ENCODE measurements around the gene RALY.
A peak's percentile ranks its signal among the peaks of the same experiment; 100 is the strongest.

The RALY gene

DNA sequence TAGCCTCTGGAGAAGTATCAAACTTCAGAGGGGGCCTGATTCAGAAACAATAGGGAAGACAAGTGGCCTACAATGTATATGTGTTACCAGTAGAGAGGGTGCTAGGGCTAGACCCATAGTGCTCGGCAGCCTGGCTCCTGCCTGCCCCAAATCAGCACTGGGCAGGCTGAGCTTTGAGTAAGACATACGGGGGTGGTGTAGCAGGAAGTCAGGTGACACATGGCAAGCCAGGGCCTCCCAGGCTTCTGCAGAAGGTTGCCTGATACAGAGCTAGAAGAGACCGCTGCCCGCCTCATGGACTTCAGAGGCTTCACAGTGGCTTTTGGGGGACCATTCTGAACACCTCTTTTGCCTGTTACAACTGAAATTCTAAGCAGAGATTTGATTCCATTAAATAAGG, 43.4 kb downstream of the RALY start:
- no peaks in the 10 kb centered on the region for H3K9me3 Mint-ChIP-seq
- H3K27me3 Mint-ChIP-seq = no peaks in the 10 kb centered on the region
- intact Hi-C loops (cut with micrococcal nuclease) = no loop called here
- no peak overlapping the region for H3K27ac Mint-ChIP-seq
- peaks cover 45% of the 10 kb centered on the region for H3K4me1 Mint-ChIP-seq (ENCODE audit: low read depth)
- H3K36me3 Mint-ChIP-seq (ENCODE audit: low read depth) = peaks cover 74% of the 10 kb centered on the region
- no peak overlapping the region for H3K4me3 Mint-ChIP-seq

DNA sequence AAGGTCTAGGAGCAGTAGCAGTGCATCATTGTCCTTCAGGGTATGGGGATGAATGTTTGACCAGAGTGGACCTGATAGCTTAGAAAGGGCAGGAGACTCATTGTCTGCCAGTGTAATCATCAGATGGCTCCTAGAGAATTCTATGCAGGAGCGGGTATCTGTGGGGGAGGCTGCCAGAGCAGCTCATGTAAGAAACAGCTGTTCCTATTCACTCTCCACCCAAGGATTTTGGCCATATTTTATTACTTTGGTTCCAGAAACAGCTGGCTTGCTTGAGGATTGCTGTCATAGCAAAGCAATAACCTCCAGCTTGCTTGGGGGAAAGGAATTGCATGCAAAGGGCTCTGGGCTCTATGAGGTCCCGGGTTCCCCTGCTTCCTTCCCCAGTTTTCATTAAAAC, 44.1 kb downstream of the RALY start:
- H3K9me3 Mint-ChIP-seq = no peaks in the 10 kb centered on the region
- peaks cover 70% of the 10 kb centered on the region for H3K36me3 Mint-ChIP-seq (ENCODE audit: low read depth)
- H3K27me3 Mint-ChIP-seq = no peaks in the 10 kb centered on the region
- H3K4me3 Mint-ChIP-seq = no peak overlapping the region
- H3K27ac Mint-ChIP-seq = peak overlapping the region; percentile 37
- intact Hi-C loops (cut with micrococcal nuclease) = no loop called here
- peaks cover 52% of the 10 kb centered on the region for H3K4me1 Mint-ChIP-seq (ENCODE audit: low read depth)

DNA sequence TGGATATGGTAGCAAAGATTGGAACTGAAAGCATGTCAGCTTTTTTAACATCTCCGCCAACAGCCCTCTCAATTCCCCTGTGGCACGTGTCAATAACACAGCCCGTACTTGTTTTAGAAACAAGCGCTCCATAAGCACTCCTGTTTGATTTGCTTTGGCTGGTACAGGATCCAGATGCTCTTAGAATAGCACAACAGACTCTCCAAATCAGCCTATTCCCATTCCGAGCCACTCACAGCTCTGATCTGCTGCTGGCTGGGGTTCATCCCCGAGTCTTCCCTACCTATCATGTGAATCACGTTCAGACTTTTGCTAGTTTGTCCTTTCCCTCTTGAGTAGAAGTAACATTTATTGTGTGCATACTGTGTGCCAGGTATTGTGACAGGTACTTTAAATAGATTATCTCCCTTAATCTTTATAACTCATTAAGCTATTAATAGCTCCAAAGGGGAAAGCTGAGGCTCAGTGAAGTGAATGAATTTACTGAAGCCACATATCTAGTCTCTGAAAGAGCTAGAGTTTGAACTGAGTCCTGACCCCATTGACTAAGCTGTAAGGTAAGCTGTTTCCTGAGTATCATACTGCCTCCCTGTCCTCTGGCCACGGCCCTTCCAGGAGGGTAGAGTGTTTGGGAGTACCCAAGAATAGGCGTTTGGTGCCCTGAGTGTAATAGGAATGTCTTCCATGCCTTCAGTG, 46.7 kb downstream of the RALY start:
- H3K4me1 Mint-ChIP-seq (ENCODE audit: low read depth) = peaks cover 62% of the 10 kb centered on the region
- H3K9me3 Mint-ChIP-seq = no peaks in the 10 kb centered on the region
- no peak overlapping the region for H3K4me3 Mint-ChIP-seq
- H3K27ac Mint-ChIP-seq = no peak overlapping the region
- no peaks in the 10 kb centered on the region for H3K27me3 Mint-ChIP-seq
- H3K36me3 Mint-ChIP-seq (ENCODE audit: low read depth) = peaks cover 63% of the 10 kb centered on the region
- intact Hi-C loops (cut with micrococcal nuclease) = no loop called here

DNA sequence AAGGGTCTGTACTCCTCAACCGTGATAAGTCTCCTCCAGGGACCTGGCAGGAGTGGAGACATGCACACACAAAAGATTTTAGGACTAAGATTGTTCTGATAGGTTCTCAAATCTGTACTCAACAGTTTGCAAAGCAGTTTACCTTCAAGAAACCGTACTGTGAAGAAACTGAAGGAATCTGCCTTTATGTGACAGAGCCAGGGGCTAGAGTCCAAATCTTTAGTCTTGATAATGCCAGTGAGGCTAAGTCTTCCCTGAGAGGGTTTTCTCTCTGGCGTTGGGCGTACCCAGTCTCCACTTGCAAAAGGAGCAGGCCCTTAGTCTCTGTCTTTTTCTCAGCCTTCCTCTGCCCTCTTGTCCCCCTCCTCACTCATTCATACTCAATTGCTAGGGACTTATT, 47.5 kb downstream of the RALY start:
- Mint-ChIP-seq H3K4me3 (no peak overlapping the region), H3K4me1 (ENCODE audit: low read depth) (peaks cover 61% of the 10 kb centered on the region), H3K27me3 (no peaks in the 10 kb centered on the region), H3K36me3 (ENCODE audit: low read depth) (peaks cover 64% of the 10 kb centered on the region), H3K9me3 (no peaks in the 10 kb centered on the region), H3K27ac (no peak overlapping the region)
- intact Hi-C loops (cut with micrococcal nuclease) = no loop called here

DNA sequence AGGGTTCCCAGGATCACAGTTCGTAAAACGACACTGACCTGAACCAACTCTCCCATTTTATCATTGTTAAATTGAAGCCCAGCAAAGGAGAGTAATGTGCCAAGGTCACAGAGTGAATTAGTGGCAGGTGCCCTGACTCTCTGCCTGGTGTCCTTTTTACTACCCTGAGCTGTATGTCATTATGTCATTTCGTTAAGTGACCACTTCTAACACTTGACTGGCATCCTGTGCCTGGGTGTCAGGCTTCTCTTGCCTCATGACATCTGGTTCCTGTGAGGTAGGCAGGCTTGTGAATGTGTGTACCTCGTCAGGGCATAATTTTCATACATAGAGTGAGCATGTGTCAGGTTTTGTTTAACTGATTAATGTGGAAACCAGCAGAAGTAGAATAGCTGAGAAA, 48.6 kb downstream of the RALY start:
- no peak overlapping the region for H3K4me3 Mint-ChIP-seq
- H3K27ac Mint-ChIP-seq = peak overlapping the region; percentile 52
- H3K9me3 Mint-ChIP-seq = no peaks in the 10 kb centered on the region
- H3K36me3 Mint-ChIP-seq (ENCODE audit: low read depth) = peaks cover 62% of the 10 kb centered on the region
- peaks cover 57% of the 10 kb centered on the region for H3K4me1 Mint-ChIP-seq (ENCODE audit: low read depth)
- intact Hi-C loops (cut with micrococcal nuclease) = no loop called here
- H3K27me3 Mint-ChIP-seq = no peaks in the 10 kb centered on the region

DNA sequence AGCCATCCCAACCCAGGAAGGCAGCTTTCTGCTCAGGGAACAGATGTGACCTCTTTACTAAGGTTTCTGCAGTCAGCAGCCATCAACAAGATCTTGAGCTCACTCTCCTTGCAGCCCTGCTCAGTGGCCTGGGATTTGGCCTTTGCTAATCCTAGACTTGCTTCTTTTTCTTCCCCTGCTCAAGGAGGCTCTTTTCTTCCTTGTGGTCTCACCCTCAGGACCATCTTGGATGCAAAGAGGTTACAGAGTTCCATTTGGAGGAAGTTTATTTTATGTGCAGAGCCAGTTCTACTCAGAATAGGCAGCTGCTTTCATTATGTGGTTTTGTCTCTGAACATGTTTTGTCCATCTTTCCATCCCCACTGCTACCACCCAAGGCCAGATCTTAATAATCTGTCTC, 49.3 kb downstream of the RALY start:
- H3K4me1 Mint-ChIP-seq (ENCODE audit: low read depth) = peaks cover 54% of the 10 kb centered on the region
- H3K27ac Mint-ChIP-seq = no peak overlapping the region
- peaks cover 68% of the 10 kb centered on the region for H3K36me3 Mint-ChIP-seq (ENCODE audit: low read depth)
- no peaks in the 10 kb centered on the region for H3K27me3 Mint-ChIP-seq
- intact Hi-C loops (cut with micrococcal nuclease) = no loop called here
- no peaks in the 10 kb centered on the region for H3K9me3 Mint-ChIP-seq
- no peak overlapping the region for H3K4me3 Mint-ChIP-seq

DNA sequence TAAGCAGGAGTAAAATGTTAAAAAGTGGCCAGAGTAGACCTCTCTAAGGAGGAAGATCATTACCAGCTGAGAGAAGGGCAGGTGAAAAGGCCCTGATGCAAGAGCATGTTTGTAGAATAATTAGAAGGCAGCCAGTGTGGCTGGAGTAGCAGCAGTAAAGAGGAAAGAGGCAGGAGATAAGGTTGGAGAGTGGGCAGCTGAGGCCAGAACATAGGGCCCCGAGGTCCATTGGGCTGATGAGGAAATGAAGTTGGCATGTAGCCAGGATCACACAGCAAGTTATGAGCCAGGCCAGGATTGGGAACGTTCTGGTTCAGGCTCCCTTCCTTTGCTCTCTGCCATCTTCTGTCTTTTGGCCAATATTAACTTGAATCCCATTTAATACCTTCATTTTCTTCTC, 51.6 kb downstream of the RALY start:
- H3K36me3 Mint-ChIP-seq (ENCODE audit: low read depth) = peaks cover 59% of the 10 kb centered on the region
- intact Hi-C loops (cut with micrococcal nuclease) = no loop called here
- H3K4me3 Mint-ChIP-seq = no peak overlapping the region
- H3K27ac Mint-ChIP-seq = no peak overlapping the region
- no peaks in the 10 kb centered on the region for H3K9me3 Mint-ChIP-seq
- no peaks in the 10 kb centered on the region for H3K27me3 Mint-ChIP-seq
- H3K4me1 Mint-ChIP-seq (ENCODE audit: low read depth) = peaks cover 72% of the 10 kb centered on the region

DNA sequence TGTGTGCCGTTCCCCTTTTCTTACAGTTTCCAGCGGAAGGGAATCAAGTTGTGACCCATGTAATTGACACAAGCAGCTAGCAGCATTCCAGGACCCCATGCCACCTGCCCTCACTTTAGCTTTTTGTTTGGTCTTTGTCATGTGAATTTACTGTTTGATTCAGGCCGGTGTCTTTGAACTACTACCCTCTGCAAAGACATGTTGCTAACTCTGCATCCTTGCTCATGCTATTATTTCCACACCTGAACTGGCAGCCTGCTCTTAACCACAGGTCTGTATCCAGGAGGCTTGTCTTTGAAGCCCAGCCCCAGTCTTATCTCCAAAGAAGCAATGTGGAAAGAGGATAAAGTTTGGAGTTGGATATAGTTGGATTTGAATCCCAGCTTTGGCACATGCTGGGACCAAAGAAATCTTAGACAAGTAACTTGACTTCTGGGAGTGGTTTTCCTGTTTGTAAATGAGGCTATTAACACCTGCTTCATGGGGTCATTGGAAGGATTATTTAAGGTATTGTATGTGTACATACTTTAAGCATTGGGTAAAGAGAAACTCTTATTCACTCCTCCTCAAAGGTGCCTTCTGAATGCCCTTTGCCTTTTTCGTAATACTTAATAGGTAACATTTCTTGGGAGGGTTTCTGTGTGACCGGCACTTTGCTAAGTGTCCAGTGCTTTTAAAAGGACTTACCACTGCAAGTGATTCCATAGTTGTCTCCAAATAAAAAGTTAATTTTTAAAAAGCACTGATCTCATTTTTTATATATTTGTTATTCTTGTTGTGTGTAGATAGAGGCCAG, 52.4 kb downstream of the RALY start:
- intact Hi-C loops (cut with micrococcal nuclease) = no loop called here
- Mint-ChIP-seq H3K4me1 (ENCODE audit: low read depth) (peaks cover 80% of the 10 kb centered on the region), H3K4me3 (no peak overlapping the region), H3K27me3 (no peaks in the 10 kb centered on the region), H3K9me3 (no peaks in the 10 kb centered on the region), H3K27ac (no peak overlapping the region), H3K36me3 (ENCODE audit: low read depth) (peaks cover 54% of the 10 kb centered on the region)

DNA sequence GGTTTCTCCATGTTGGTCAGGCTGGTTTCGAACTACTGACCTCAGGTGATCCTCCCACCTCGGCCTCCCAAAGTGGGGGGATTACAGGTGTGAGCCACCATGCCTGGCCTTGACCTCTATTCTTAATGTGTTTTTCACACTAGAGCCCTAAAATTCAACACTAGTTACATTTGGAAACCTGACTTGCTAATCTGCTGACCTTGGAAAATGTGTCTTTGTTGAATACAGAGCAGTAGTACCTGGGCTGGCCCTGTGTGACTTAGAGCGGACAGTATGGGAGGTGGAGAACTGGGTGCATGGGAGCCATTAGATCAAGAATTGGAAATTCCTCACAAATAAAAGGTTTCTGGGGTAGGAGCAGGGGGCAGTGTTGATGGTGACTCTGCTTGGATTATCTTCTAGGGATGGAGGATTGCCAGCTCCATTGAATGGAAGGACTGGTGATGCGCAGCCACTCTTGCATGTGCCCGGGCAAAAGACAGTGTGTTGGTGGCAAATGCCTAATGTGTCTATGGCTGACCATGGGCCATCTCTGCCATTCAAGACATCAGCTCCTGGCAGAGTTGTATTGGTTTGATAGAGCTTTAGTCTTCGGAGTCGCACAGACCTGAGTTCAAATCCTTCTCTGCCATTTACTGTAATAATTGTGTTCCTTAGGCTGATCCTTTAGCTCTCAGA, 53.4 kb downstream of the RALY start:
- peaks cover 80% of the 10 kb centered on the region for H3K4me1 Mint-ChIP-seq (ENCODE audit: low read depth)
- peaks cover 45% of the 10 kb centered on the region for H3K36me3 Mint-ChIP-seq (ENCODE audit: low read depth)
- H3K9me3 Mint-ChIP-seq = no peaks in the 10 kb centered on the region
- no peak overlapping the region for H3K4me3 Mint-ChIP-seq
- no peaks in the 10 kb centered on the region for H3K27me3 Mint-ChIP-seq
- H3K27ac Mint-ChIP-seq = no peak overlapping the region
- intact Hi-C loops (cut with micrococcal nuclease) = no loop called here

DNA sequence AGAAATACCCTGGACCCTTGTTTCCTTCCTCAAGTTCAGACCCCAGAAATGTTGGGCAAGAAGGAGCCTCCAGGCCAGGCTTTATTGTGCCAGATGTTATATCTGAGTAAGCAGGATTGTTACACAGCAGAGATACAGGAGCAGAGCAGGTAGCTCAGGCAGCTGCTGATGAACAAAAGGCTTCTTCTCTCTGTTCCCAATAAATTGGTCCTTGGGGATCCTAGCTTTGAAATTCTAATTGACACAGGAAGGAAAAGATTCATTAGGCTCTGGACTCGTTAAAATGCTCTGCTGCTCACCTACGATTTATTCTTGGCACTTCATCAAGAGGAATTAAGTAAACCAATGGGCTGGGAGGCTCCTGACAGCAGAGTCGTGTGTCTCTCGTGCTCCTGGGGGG, 54.2 kb downstream of the RALY start:
- intact Hi-C loops (cut with micrococcal nuclease) = no loop called here
- Mint-ChIP-seq H3K4me3 (no peak overlapping the region), H3K9me3 (no peaks in the 10 kb centered on the region), H3K27me3 (no peaks in the 10 kb centered on the region), H3K27ac (no peak overlapping the region), H3K4me1 (ENCODE audit: low read depth) (peaks cover 80% of the 10 kb centered on the region), H3K36me3 (ENCODE audit: low read depth) (peaks cover 43% of the 10 kb centered on the region)

DNA sequence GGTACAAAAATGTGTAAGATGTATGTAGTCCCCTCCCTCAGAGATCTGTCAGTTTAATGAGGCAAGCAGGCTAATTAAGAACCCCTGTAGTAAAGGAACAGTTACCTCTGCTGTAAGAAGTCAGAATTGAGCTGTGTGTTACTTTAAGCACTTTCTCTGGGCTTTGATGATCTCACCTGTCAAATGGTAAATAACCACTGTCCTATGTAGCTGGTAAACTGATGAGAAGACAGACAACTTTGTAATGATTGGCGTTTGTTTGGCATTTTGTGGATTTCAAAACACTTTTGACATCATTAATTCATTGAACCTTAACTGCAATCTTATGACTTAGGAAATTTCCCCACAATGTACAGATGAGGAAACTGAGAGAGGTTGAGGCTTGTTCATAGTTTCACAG, 55.7 kb downstream of the RALY start:
- no peaks in the 10 kb centered on the region for H3K9me3 Mint-ChIP-seq
- H3K4me1 Mint-ChIP-seq (ENCODE audit: low read depth) = peaks cover 78% of the 10 kb centered on the region
- H3K27ac Mint-ChIP-seq = no peak overlapping the region
- peaks cover 29% of the 10 kb centered on the region for H3K36me3 Mint-ChIP-seq (ENCODE audit: low read depth)
- H3K27me3 Mint-ChIP-seq = no peaks in the 10 kb centered on the region
- no peak overlapping the region for H3K4me3 Mint-ChIP-seq
- intact Hi-C loops (cut with micrococcal nuclease) = no loop called here

DNA sequence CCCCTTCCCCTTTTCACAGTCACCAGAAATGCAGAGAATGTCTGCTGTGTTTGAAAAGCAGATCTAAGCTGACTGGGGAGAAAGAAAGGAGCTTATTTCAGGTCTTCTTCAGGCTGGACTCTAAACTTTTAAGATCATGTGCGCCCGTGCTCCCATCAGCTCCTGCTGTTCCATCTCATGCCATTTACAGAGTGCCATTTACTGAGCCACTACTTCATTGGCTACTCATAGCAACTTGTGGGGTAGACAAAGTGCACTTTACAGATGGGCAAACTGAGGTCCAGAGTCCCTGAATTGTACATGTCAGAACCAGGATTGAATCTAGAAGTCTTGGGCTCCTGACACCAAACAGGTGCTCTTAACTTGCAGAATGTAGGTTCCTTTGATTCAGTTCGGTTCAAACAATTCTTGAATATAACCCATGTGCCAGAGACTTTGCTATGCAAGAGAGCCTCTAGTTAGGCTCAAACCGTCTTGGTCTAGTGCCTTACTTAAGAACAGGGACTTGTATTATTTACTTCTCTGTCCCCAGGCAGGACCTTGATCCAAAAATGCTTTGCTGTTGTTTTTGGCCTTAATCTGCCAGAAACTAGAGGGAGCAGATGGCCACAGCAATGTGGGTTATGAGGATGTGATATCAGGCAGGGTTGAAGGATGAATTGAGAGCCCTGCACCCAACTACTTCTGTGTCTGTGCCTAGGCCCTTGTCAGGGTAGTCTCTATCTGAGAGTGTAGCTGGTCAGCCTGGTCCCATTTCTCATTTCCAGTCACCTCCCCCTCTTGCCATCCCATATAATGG, 56.4 kb downstream of the RALY start:
- intact Hi-C loops (cut with micrococcal nuclease) = no loop called here

DNA sequence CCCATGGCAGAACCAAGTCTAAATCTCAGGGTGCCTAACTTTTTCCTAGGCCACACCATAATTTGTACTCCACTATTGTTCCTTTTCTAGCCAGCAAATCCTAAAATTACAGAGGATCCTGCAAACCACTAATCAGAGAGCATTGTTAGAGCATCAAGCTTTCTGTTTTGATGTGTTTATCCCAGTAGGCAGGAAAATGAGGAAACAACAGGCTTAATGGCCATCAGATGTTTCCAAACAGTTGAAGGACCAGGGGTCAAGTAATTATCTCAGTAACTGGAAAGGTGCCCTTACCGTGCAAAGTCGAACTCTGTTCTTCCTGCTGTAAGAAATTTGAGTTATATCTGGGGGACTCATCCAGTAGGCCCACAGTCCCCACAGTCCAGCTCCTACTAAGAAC, 58.7 kb downstream of the RALY start:
- Mint-ChIP-seq H3K9me3 (no peaks in the 10 kb centered on the region), H3K4me3 (no peak overlapping the region), H3K36me3 (ENCODE audit: low read depth) (peaks cover 11% of the 10 kb centered on the region), H3K27ac (peak overlapping the region; percentile 46), H3K27me3 (no peaks in the 10 kb centered on the region), H3K4me1 (ENCODE audit: low read depth) (peaks cover 68% of the 10 kb centered on the region)
- intact Hi-C loops (cut with micrococcal nuclease) = no loop called here

More for the DNA sequence above, 56.4 kb downstream of the RALY start:
- H3K36me3 Mint-ChIP-seq (ENCODE audit: low read depth) = peaks cover 27% of the 10 kb centered on the region
- no peak overlapping the region for H3K27ac Mint-ChIP-seq
- peaks cover 80% of the 10 kb centered on the region for H3K4me1 Mint-ChIP-seq (ENCODE audit: low read depth)
- no peaks in the 10 kb centered on the region for H3K9me3 Mint-ChIP-seq
- no peak overlapping the region for H3K4me3 Mint-ChIP-seq
- H3K27me3 Mint-ChIP-seq = no peaks in the 10 kb centered on the region

DNA sequence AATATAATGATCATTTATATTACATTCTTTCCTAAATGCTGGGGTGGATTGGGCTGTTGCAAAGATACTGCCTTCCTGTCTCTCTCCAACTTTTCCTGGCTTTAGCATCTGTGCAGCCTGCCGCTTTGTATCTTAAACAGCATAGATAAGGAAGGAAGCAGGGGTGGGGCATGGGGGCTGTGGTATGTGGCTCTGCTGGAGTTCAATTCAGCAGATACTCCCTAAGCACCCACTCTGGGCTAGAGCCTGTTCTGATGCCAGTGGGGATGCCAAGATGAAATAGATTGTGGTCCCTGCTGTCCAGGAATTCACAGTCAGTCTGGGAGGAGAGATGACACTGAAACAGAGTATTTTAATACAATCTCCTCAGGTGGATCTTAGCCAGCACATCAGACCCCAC, 61.6 kb downstream of the RALY start:
- Mint-ChIP-seq H3K27me3 (no peaks in the 10 kb centered on the region), H3K9me3 (no peaks in the 10 kb centered on the region), H3K36me3 (ENCODE audit: low read depth) (peaks cover 16% of the 10 kb centered on the region), H3K4me1 (ENCODE audit: low read depth) (peaks cover 48% of the 10 kb centered on the region), H3K4me3 (no peak overlapping the region), H3K27ac (no peak overlapping the region)
- intact Hi-C loops (cut with micrococcal nuclease) = no loop called here

All from dendritic cell treated with granulocyte-macrophage colony-stimulating factor and Interleukin-4, amounts not matched to agents 40 ng/mL and 50 ng/mL, for 4 days (primary cell).